HG03280 (cell line): ENCODE measurements around the gene ABCA1.

Experiments used
- ATAC-seq: cut with Tn5 transposase; IDR thresholded peaks from one replicate; pipeline ENCODE4 v1.9.1; 2021; ENCODE audit warnings: mild to moderate bottlenecking, moderate library complexity; ENCODE audit not compliant: unreplicated experiment

ABCA1 gene

GRCh38 chr9:104805441-104805840 is 122.5 kb downstream of the ABCA1 start:
- ATAC-seq: no peak

- no peak for ATAC-seq
Observed at GRCh38 chr9:104802906-104803305, 125.0 kb downstream of the ABCA1 start.

- ATAC-seq: no peak
Observed at GRCh38 chr9:104802110-104802509, 125.8 kb downstream of the ABCA1 start.

GRCh38 chr9:104800068-104800785 is 127.7 kb downstream of the ABCA1 start:
- ATAC-seq: no peak

- no peak for ATAC-seq
Observed at GRCh38 chr9:104798209-104798995, 129.6 kb downstream of the ABCA1 start.

- ATAC-seq: no peak
Observed at GRCh38 chr9:104795857-104796256, 132.1 kb downstream of the ABCA1 start.

GRCh38 chr9:104795082-104795481 is 132.9 kb downstream of the ABCA1 start:
- ATAC-seq: no peak

GRCh38 chr9:104794070-104794469 is 133.9 kb downstream of the ABCA1 start:
- ATAC-seq: no peak

GRCh38 chr9:104788251-104788650 is 139.7 kb downstream of the ABCA1 start:
- ATAC-seq: no peak

GRCh38 chr9:104787306-104788015 is 140.5 kb downstream of the ABCA1 start:
- ATAC-seq: no peak

- ATAC-seq: no peak
Observed at GRCh38 chr9:104786293-104786692, 141.7 kb downstream of the ABCA1 start.

- ATAC-seq: peak; percentile 82
Observed at GRCh38 chr9:104784098-104784497, 143.9 kb downstream of the ABCA1 start.

- ATAC-seq: no peak
Observed at GRCh38 chr9:104783588-104783987, 144.4 kb downstream of the ABCA1 start.

GRCh38 chr9:104780796-104781395 is 147.1 kb downstream of the ABCA1 start:
- no peak for ATAC-seq

GRCh38 chr9:104779946-104780535 is 147.9 kb downstream of the ABCA1 start:
- no peak for ATAC-seq

- no peak for ATAC-seq
Observed at GRCh38 chr9:104779334-104779733, 148.6 kb downstream of the ABCA1 start.

GRCh38 chr9:104778802-104779201 is 149.2 kb downstream of the ABCA1 start:
- no peak for ATAC-seq

- ATAC-seq: no peak
Observed at GRCh38 chr9:104776797-104777196, 151.2 kb downstream of the ABCA1 start.

GRCh38 chr9:104775976-104776375 is 152.0 kb downstream of the ABCA1 start:
- ATAC-seq: no peak

- peak; percentile 71 for ATAC-seq
Observed at GRCh38 chr9:104775574-104775936, 152.4 kb downstream of the ABCA1 start.
